RPMI7951 (cell line): ENCODE data around the gene ACE. TPM values are rescaled to one million over a fixed set of nuclear protein-coding genes. Genes with fewer than 3 reads are reported as not detected.

Experiments
- DNase-seq: peaks from one replicate; pipeline ENCODE4 v3.0.0-alpha.2; 2012; ENCODE audit warnings: low read depth
- total RNA-seq: library from RNA; depleted of rRNA; stranded (reverse); fragments of >200 nt; shearing (Covaris generic); gene quantifications from 2 replicates; pipeline ENCODE4 v1.2.3, GENCODE V29; 2014

Gene ACE
- total RNA-seq, 1 experiment from 2014 or later: 0.72 TPM

DNA sequence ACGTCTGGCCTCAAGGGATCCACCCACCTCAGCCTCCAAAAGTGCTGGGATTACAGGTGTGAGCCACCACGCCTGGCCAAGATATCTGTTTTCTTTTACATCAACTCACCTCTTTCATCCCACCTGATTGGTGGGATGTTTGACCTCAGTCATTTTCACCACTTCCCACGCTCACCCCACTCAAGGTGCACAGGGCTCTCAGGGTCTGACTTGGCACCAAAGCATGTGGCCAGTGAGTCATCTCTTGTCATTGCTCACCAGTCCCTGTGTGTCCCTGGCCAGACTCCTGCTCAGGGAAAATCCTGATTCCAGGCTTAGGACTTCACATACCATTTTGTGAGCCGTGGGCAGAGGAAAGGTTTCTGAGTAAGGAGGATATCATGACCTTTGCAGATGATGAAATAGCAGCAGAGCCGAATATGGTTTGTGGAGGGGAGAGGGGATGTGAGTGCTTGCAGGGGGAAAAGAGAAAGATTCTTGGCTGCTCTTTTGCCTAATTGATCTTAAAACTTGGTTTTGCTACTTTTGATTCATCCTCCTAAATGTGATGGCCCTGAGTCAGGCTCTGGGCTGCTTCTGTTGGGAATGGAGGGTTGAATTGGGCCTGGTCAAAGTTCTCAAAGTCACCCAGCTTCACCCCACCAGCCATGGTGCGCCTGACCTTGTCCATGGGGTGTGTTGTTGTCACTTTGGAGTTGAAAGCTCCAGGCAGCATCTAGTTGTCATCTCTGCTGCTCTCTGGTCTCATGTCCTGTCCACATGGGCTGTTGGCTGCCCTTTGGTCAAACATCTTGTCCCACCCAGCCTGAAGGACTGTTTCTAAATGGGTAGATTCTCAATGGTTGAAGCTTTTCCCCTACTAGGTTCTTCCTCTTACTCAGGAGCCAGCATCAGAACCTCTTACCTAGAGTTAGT is 40.3 kb downstream of the ACE start:
- DNase-seq: peak; percentile 61

DNA sequence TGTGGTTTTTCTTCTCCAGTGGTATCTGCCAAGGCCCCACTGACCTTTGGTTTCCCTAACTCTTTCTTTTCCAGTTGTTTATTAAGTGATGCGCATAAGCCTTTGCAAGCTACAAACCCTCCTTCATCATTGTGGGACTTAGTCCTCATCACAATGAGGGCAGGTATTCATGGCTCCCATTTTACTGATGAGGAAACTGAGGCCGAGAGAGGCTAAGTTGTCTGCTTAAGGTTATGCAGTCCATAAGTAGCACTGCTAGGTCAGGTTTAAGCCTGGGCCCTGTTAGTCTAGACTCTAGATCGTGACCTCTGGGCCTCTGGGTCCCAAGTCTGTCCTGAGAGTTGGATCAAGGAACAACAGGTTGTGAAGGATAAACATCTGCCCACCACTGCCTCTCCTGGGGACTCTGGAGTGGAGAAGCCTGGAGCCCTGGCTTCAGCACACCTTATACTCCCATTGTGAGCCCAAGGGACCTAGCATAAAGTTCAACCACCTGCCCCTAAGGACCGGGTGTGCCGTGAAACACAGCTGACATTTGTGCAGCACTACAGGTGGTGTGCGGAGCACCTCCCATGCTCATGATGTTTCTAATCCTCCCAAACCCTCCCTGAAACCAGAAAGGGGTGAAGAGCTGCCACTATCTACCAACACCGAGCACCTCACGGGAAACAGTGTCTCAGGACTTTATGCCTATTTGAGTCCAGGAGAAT is 41.1 kb downstream of the ACE start:
- no peak for DNase-seq

- DNase-seq: no peak
Observed at GRCh38 chr17:63519116-63519881, 42.4 kb downstream of the ACE start.

DNA sequence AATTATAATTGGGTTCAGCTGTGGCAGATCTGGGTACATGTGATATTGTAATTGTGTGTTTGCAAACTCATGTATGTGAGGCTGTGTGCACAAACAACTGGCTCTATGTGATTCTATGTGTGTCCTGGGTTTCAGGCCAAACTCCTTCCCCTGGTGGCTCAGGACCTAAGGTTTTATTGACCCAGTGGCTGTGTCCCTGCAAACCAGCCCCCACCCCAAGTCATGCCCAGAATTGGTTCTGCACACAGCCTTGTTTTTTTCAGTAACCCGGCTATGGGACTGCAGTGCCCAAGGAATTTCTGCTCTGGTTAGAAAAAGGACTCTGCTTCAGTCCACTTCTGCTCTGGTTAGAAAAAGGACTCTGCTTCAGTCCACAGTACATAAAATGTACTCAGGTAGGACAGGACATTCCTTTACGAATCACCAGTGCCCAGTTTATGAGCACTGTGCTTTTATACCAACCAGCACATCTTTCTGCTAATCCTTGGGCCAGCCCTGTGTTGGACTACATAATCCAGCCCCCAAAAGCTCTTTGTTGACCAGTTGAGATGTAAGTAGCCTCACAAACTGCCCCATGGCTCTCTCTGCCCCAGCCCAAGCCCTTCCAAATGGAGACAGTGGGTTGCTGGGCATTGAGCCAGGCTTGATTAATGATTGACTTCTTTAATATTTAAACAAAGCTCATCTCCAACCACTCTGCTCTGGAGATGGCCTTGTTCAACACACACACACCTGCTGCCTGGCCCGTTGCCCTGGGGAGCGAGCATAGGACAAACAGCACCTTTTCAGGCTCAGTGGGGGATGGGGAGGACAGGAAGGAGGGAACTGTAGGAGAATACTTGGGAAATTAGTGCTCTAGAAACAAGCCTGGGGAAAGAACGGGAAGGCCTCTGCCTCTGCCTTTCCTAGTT is 43.4 kb downstream of the ACE start:
- DNase-seq: no peak

- no peak for DNase-seq
Observed at GRCh38 chr17:63523253-63523855, 46.5 kb downstream of the ACE start, which contains the start of gene KCNH6. Gene KCNH6, plus strand, starts transcription at chr17:63523358. Its CDS starts 56 bp downstream, at chr17:63523414.

- DNase-seq: no peak
Observed at GRCh38 chr17:63524051-63524450, 47.2 kb downstream of the ACE start.

DNA sequence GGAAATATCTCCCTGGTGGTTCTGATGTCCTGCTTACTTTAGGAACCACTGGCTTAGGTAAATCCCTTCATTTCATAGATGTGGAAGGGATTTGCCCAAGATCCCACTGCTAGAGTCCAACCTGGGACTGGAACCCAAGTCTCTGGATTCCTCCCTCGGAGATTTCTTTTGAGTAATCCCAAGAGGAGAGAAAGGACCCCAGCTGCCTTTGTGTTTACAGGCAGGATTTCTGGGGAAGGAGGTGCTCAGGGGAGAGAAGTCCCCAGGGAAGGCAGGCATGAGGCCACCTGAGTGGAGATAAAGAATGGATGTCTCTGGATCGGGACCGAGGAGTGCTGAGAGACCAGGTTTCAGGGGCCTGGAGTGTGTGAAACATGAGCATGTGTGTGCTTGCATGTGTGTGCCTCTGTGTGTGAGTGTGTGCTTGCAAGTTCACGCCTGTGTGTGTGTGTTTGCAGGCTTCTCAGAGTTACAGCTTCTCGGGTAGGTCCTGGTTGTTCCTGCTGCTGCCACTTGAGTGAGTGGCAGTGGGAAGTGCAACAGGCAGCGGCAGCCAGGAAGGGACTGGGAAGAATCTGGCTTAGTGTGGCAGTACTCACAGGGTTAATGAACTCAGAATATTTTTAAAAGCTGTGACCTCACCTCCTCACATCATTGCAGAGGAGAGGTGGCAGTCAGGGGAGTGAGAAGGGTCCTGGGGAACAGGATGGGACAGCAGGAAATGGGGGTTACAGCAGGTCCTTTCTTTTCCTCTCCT is 48.5 kb downstream of the ACE start:
- DNase-seq: no peak

DNA sequence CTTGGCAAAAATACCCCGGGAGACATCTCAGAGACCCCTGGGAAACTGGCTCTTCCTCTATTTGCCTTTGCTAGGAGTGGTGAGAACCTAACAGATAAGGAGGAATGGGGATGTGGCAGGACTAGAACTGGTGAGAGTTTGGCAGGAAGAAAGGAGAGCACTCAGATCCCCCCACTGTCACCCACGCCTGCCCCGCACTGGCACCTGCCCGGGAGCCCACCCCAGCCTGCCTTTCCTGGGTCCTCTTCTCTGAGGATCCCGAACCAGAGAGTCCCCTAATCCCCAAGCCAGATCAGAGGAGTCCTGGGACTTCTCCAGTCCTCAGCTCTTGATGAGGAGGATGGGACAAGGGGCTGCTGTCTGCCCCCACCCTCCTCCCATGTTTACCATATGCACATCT is 50.0 kb downstream of the ACE start:
- DNase-seq: no peak

- DNase-seq: no peak
Observed at GRCh38 chr17:63528183-63528582, 51.3 kb downstream of the ACE start.

- no peak for DNase-seq
Observed at GRCh38 chr17:63529711-63530556, 53.1 kb downstream of the ACE start.

DNA sequence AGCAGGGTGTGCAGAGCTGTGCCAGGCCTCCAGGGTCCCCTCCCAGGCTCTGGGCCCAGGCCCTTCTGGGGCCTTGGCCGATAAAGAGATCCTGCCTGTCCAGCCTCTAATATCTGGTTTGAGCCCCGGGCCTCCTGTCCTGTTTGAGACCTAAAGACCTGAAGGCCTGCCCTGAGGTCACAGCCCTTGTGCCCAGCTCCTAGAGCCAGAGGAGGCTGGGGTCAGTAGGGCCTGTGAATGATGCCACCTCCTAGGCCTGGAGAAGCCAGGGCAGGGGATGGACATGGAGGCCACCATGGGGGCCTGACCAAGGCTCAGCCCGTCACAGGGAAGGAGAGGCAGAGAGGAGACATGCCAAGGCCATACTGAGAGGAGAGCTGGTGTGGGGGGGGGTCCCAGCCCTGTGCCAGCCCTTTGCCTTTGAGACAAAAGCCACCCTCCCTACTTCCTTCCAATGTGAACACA is 53.7 kb downstream of the ACE start:
- no peak for DNase-seq

GRCh38 chr17:63531022-63531965 is 54.4 kb downstream of the ACE start:
- DNase-seq: peak; percentile 55

- DNase-seq: no peak
Observed at GRCh38 chr17:63533433-63534077, 56.7 kb downstream of the ACE start.

- no peak for DNase-seq
Observed at GRCh38 chr17:63534078-63534570, 57.3 kb downstream of the ACE start.

GRCh38 chr17:63534816-63535455 is 58.1 kb downstream of the ACE start:
- DNase-seq: no peak

DNA sequence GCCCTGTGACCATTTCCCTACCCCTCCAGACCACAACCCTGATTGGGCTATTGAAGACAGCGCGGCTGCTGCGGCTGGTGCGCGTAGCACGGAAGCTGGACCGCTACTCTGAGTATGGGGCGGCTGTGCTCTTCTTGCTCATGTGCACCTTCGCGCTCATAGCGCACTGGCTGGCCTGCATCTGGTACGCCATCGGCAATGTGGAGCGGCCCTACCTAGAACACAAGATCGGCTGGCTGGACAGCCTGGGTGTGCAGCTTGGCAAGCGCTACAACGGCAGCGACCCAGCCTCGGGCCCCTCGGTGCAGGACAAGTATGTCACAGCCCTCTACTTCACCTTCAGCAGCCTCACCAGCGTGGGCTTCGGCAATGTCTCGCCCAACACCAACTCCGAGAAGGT is 58.8 kb downstream of the ACE start:
- DNase-seq: no peak
